Measurements from ENCODE around the gene TFDP2. TPM values are rescaled to one million over a fixed set of nuclear protein-coding genes. Genes with fewer than 3 reads are reported as not detected.
"Not testable (repeated sequence)": the region's sequence is repeated elsewhere in the genome, so short reads cannot be mapped to it uniquely, and the experiment has no call there.

Gene TFDP2
- total RNA-seq, 1 donor from 2014 or later, result 36.7 TPM

- H3K27ac Mint-ChIP-seq, result no peak overlapping the region
- H3K9me3 Mint-ChIP-seq, result peaks cover 8% of the 10 kb centered on the region
- no peaks in the 10 kb centered on the region for H3K27me3 Mint-ChIP-seq (ENCODE audit: low read depth)
- H3K4me1 Mint-ChIP-seq (ENCODE audit: low read depth), result peaks cover 8% of the 10 kb centered on the region
- peaks cover 77% of the 10 kb centered on the region for H3K36me3 Mint-ChIP-seq (ENCODE audit: low read depth)
- peak; percentile 30 for DNase-seq (ENCODE audit: low spot score)
- intact Hi-C loops (cut with micrococcal nuclease), result loop anchor here (1.0 kb wide), 2 partner anchors 37 to 175 kb away; partner anchors contain the start of genes ATP1B3 and RNF7
- no peak overlapping the region for H3K4me3 Mint-ChIP-seq (ENCODE audit: low read depth)
These were observed 236.1 kb downstream of the TFDP2 start for GRCh38 chr3:141913150-141913811.

GRCh38 chr3:141909986-141910385, 239.4 kb downstream of the TFDP2 start:
- H3K9me3 Mint-ChIP-seq; intact Hi-C loops (cut with micrococcal nuclease); H3K4me1 Mint-ChIP-seq (ENCODE audit: low read depth); DNase-seq (ENCODE audit: low spot score); H3K4me3 Mint-ChIP-seq (ENCODE audit: low read depth); H3K27me3 Mint-ChIP-seq (ENCODE audit: low read depth); H3K27ac Mint-ChIP-seq: not testable (repeated sequence)
- H3K36me3 Mint-ChIP-seq (ENCODE audit: low read depth), result peaks cover 82% of the 10 kb centered on the region

GRCh38 chr3:141909408-141909807, 239.9 kb downstream of the TFDP2 start:
- Mint-ChIP-seq H3K4me3 (ENCODE audit: low read depth) (no peak overlapping the region), H3K4me1 (ENCODE audit: low read depth) (peaks cover 12% of the 10 kb centered on the region), H3K27me3 (ENCODE audit: low read depth) (no peaks in the 10 kb centered on the region), H3K27ac (peak overlapping the region; percentile 51), H3K36me3 (ENCODE audit: low read depth) (peaks cover 81% of the 10 kb centered on the region), H3K9me3 (peaks cover 8% of the 10 kb centered on the region)
- no peak for DNase-seq (ENCODE audit: low spot score)
- intact Hi-C loops (cut with micrococcal nuclease), result no loop called here

- H3K27ac Mint-ChIP-seq, result peak overlapping the region; percentile 72
- intact Hi-C loops (cut with micrococcal nuclease), result no loop called here
- peaks cover 5% of the 10 kb centered on the region for H3K9me3 Mint-ChIP-seq
- no peaks in the 10 kb centered on the region for H3K27me3 Mint-ChIP-seq (ENCODE audit: low read depth)
- H3K4me3 Mint-ChIP-seq (ENCODE audit: low read depth), result no peak overlapping the region
- no peak for DNase-seq (ENCODE audit: low spot score)
- H3K4me1 Mint-ChIP-seq (ENCODE audit: low read depth), result peaks cover 20% of the 10 kb centered on the region
- peaks cover 77% of the 10 kb centered on the region for H3K36me3 Mint-ChIP-seq (ENCODE audit: low read depth)
These were observed 244.2 kb downstream of the TFDP2 start for GRCh38 chr3:141905129-141905528.

- H3K4me1 Mint-ChIP-seq (ENCODE audit: low read depth), result peaks cover 22% of the 10 kb centered on the region
- peaks cover 11% of the 10 kb centered on the region for H3K9me3 Mint-ChIP-seq
- H3K27ac Mint-ChIP-seq, result peak overlapping the region; percentile 42
- H3K36me3 Mint-ChIP-seq (ENCODE audit: low read depth), result peaks cover 79% of the 10 kb centered on the region
- no peaks in the 10 kb centered on the region for H3K27me3 Mint-ChIP-seq (ENCODE audit: low read depth)
- intact Hi-C loops (cut with micrococcal nuclease), result loop anchor here (1.0 kb wide), 1 partner anchor 36 kb away; no protein-coding TSS in a partner anchor
- no peak for DNase-seq (ENCODE audit: low spot score)
- H3K4me3 Mint-ChIP-seq (ENCODE audit: low read depth), result no peak overlapping the region
These were observed 245.1 kb downstream of the TFDP2 start for GRCh38 chr3:141904203-141904602.

- Mint-ChIP-seq H3K4me1 (ENCODE audit: low read depth) (peaks cover 21% of the 10 kb centered on the region), H3K36me3 (ENCODE audit: low read depth) (peaks cover 78% of the 10 kb centered on the region), H3K27me3 (ENCODE audit: low read depth) (no peaks in the 10 kb centered on the region), H3K27ac (no peak overlapping the region), H3K9me3 (peaks cover 24% of the 10 kb centered on the region), H3K4me3 (ENCODE audit: low read depth) (no peak overlapping the region)
- no peak for DNase-seq (ENCODE audit: low spot score)
- intact Hi-C loops (cut with micrococcal nuclease), result no loop called here
These were observed 247.4 kb downstream of the TFDP2 start for GRCh38 chr3:141901914-141902313.

- Mint-ChIP-seq H3K9me3 (peaks cover 24% of the 10 kb centered on the region), H3K27me3 (ENCODE audit: low read depth) (no peaks in the 10 kb centered on the region), H3K4me1 (ENCODE audit: low read depth) (peaks cover 26% of the 10 kb centered on the region), H3K27ac (no peak overlapping the region), H3K4me3 (ENCODE audit: low read depth) (no peak overlapping the region), H3K36me3 (ENCODE audit: low read depth) (peaks cover 83% of the 10 kb centered on the region)
- intact Hi-C loops (cut with micrococcal nuclease), result no loop called here
- no peak for DNase-seq (ENCODE audit: low spot score)
These were observed 249.0 kb downstream of the TFDP2 start for GRCh38 chr3:141900343-141900742.

- H3K27ac Mint-ChIP-seq, result no peak overlapping the region
- H3K36me3 Mint-ChIP-seq (ENCODE audit: low read depth), result peaks cover 81% of the 10 kb centered on the region
- peaks cover 25% of the 10 kb centered on the region for H3K4me1 Mint-ChIP-seq (ENCODE audit: low read depth)
- H3K4me3 Mint-ChIP-seq (ENCODE audit: low read depth), result no peak overlapping the region
- DNase-seq (ENCODE audit: low spot score), result no peak
- H3K27me3 Mint-ChIP-seq (ENCODE audit: low read depth), result no peaks in the 10 kb centered on the region
- intact Hi-C loops (cut with micrococcal nuclease), result no loop called here
- H3K9me3 Mint-ChIP-seq, result peaks cover 24% of the 10 kb centered on the region
These were observed 250.4 kb downstream of the TFDP2 start for GRCh38 chr3:141898908-141899307.

- intact Hi-C loops (cut with micrococcal nuclease), result no loop called here
- no peak overlapping the region for H3K4me3 Mint-ChIP-seq (ENCODE audit: low read depth)
- peaks cover 76% of the 10 kb centered on the region for H3K36me3 Mint-ChIP-seq (ENCODE audit: low read depth)
- DNase-seq (ENCODE audit: low spot score), result no peak
- peaks cover 39% of the 10 kb centered on the region for H3K4me1 Mint-ChIP-seq (ENCODE audit: low read depth)
- H3K27ac Mint-ChIP-seq, result no peak overlapping the region
- no peaks in the 10 kb centered on the region for H3K27me3 Mint-ChIP-seq (ENCODE audit: low read depth)
- peaks cover 24% of the 10 kb centered on the region for H3K9me3 Mint-ChIP-seq
These were observed 253.6 kb downstream of the TFDP2 start for GRCh38 chr3:141895731-141896130.

- intact Hi-C loops (cut with micrococcal nuclease), result loop anchor here (5.0 kb wide), 1 partner anchor 48 kb away; no protein-coding TSS in a partner anchor
- no peak for DNase-seq (ENCODE audit: low spot score)
- Mint-ChIP-seq H3K36me3 (ENCODE audit: low read depth) (peaks cover 69% of the 10 kb centered on the region), H3K9me3 (peaks cover 15% of the 10 kb centered on the region), H3K4me1 (ENCODE audit: low read depth) (peaks cover 35% of the 10 kb centered on the region), H3K4me3 (ENCODE audit: low read depth) (no peak overlapping the region), H3K27me3 (ENCODE audit: low read depth) (no peaks in the 10 kb centered on the region), H3K27ac (peak overlapping the region; percentile 10)
These were observed 254.7 kb downstream of the TFDP2 start for GRCh38 chr3:141894524-141895176.

Other genes with a start within 250 kb of the TFDP2 start
- gene GK5, start 76.0 kb upstream of the TFDP2 start, total RNA-seq, result 20.1 and 22.0 TPM in 2 replicates

Measured in activated T-helper 2 cell treated with anti-CD3 and anti-CD28 coated beads, Interferon-gamma antibody, Interleukin-2, Interleukin-4, amounts not matched to agents 10 μg/mL and 5 μg/mL and 100 μg/mL, durations not matched to agents 14 hours and 24 hours and 36 hours (primary cell).